ENCODE results near the gene CIRBP. TPM values are rescaled to one million over a fixed set of nuclear protein-coding genes. Genes with fewer than 3 reads are reported as not detected.
A peak's percentile ranks its signal among the peaks of the same experiment; 100 is the strongest.

CIRBP gene
- polyA plus RNA-seq, 1 donor: 564 TPM

GRCh38 chr19:1249990-1250436 is 19.1 kb upstream of the CIRBP start:
- peak overlapping the region; percentile 86 for H3K4me3 ChIP-seq (ENCODE audit: low read length)
- H3K36me3 ChIP-seq (ENCODE audit: control insufficient read depth, insufficient read depth, low read length): peaks cover 27% of the 10 kb centered on the region
- H3K4me1 ChIP-seq (ENCODE audit: control insufficient read depth, insufficient read depth, low read length): peaks cover 41% of the 10 kb centered on the region
- no peak for DNase-seq
- no peaks in the 10 kb centered on the region for H3K27me3 ChIP-seq (ENCODE audit: control insufficient read depth, insufficient read depth, low read length)
- peaks cover 2% of the 10 kb centered on the region for H3K9me3 ChIP-seq (ENCODE audit: control insufficient read depth, low read depth, low read length)
- no CpG with 5 or more reads among the region's 67 CpGs for WGBS (ENCODE audit: insufficient coverage, low lambda C conversion rate)
- H3K27ac ChIP-seq (ENCODE audit: low read length): peak overlapping the region; percentile 87

GRCh38 chr19:1250437-1251260 is 18.5 kb upstream of the CIRBP start:
- Histone ChIP-seq H3K9me3 (ENCODE audit: control insufficient read depth, low read depth, low read length) (peaks cover 8% of the 10 kb centered on the region), H3K36me3 (ENCODE audit: control insufficient read depth, insufficient read depth, low read length) (peaks cover 33% of the 10 kb centered on the region), H3K4me1 (ENCODE audit: control insufficient read depth, insufficient read depth, low read length) (peaks cover 41% of the 10 kb centered on the region), H3K4me3 (ENCODE audit: low read length) (peak overlapping the region; percentile 86), H3K27me3 (ENCODE audit: control insufficient read depth, insufficient read depth, low read length) (no peaks in the 10 kb centered on the region), H3K27ac (ENCODE audit: low read length) (peak overlapping the region; percentile 99)
- no CpG with 5 or more reads among the region's 90 CpGs for WGBS (ENCODE audit: insufficient coverage, low lambda C conversion rate)
- peak in 1 of 2 donors; percentile 70 for DNase-seq

GRCh38 chr19:1251330-1252220 is 17.6 kb upstream of the CIRBP start:
- no CpG with 5 or more reads among the region's 41 CpGs for WGBS (ENCODE audit: insufficient coverage, low lambda C conversion rate)
- Histone ChIP-seq H3K4me1 (ENCODE audit: control insufficient read depth, insufficient read depth, low read length) (peaks cover 39% of the 10 kb centered on the region), H3K27ac (ENCODE audit: low read length) (peak overlapping the region; percentile 99), H3K4me3 (ENCODE audit: low read length) (peak overlapping the region; percentile 79), H3K9me3 (ENCODE audit: control insufficient read depth, low read depth, low read length) (peaks cover 8% of the 10 kb centered on the region), H3K36me3 (ENCODE audit: control insufficient read depth, insufficient read depth, low read length) (peaks cover 41% of the 10 kb centered on the region), H3K27me3 (ENCODE audit: control insufficient read depth, insufficient read depth, low read length) (no peaks in the 10 kb centered on the region)
- DNase-seq: peak; percentile 83 to 89

- peak; percentile 79 to 90 for DNase-seq
- H3K36me3 ChIP-seq (ENCODE audit: control insufficient read depth, insufficient read depth, low read length): peaks cover 48% of the 10 kb centered on the region
- H3K4me1 ChIP-seq (ENCODE audit: control insufficient read depth, insufficient read depth, low read length): peaks cover 43% of the 10 kb centered on the region
These were observed 16.8 kb upstream of the CIRBP start for GRCh38 chr19:1252221-1252820.

GRCh38 chr19:1252821-1253513 is 16.2 kb upstream of the CIRBP start:
- Histone ChIP-seq H3K36me3 (ENCODE audit: control insufficient read depth, insufficient read depth, low read length) (peaks cover 55% of the 10 kb centered on the region), H3K27ac (ENCODE audit: low read length) (peak overlapping the region; percentile 99), H3K4me3 (ENCODE audit: low read length) (peak overlapping the region; percentile 79), H3K4me1 (ENCODE audit: control insufficient read depth, insufficient read depth, low read length) (peaks cover 43% of the 10 kb centered on the region), H3K27me3 (ENCODE audit: control insufficient read depth, insufficient read depth, low read length) (no peaks in the 10 kb centered on the region), H3K9me3 (ENCODE audit: control insufficient read depth, low read depth, low read length) (peaks cover 12% of the 10 kb centered on the region)
- peak; percentile 87 to 94 for DNase-seq
- no CpG with 5 or more reads among the region's 26 CpGs for WGBS (ENCODE audit: insufficient coverage, low lambda C conversion rate)

More at GRCh38 chr19:1252221-1252820, 16.8 kb upstream of the CIRBP start:
- Histone ChIP-seq H3K27me3 (ENCODE audit: control insufficient read depth, insufficient read depth, low read length) (no peaks in the 10 kb centered on the region), H3K4me3 (ENCODE audit: low read length) (peak overlapping the region; percentile 79), H3K9me3 (ENCODE audit: control insufficient read depth, low read depth, low read length) (peaks cover 11% of the 10 kb centered on the region), H3K27ac (ENCODE audit: low read length) (peak overlapping the region; percentile 99)
- WGBS (ENCODE audit: insufficient coverage, low lambda C conversion rate): no CpG with 5 or more reads among the region's 30 CpGs

GRCh38 chr19:1253514-1254080 is 15.5 kb upstream of the CIRBP start:
- DNase-seq: peak; percentile 92 to 97
- no CpG with 5 or more reads among the region's 23 CpGs for WGBS (ENCODE audit: insufficient coverage, low lambda C conversion rate)
- Histone ChIP-seq H3K9me3 (ENCODE audit: control insufficient read depth, low read depth, low read length) (peaks cover 12% of the 10 kb centered on the region), H3K4me1 (ENCODE audit: control insufficient read depth, insufficient read depth, low read length) (peaks cover 48% of the 10 kb centered on the region), H3K27ac (ENCODE audit: low read length) (peak overlapping the region; percentile 99), H3K4me3 (ENCODE audit: low read length) (peak overlapping the region; percentile 79), H3K27me3 (ENCODE audit: control insufficient read depth, insufficient read depth, low read length) (no peaks in the 10 kb centered on the region), H3K36me3 (ENCODE audit: control insufficient read depth, insufficient read depth, low read length) (peaks cover 60% of the 10 kb centered on the region)

- no peak for DNase-seq
- Histone ChIP-seq H3K36me3 (ENCODE audit: control insufficient read depth, insufficient read depth, low read length) (peaks cover 64% of the 10 kb centered on the region), H3K4me3 (ENCODE audit: low read length) (peak overlapping the region; percentile 79), H3K9me3 (ENCODE audit: control insufficient read depth, low read depth, low read length) (peaks cover 12% of the 10 kb centered on the region), H3K4me1 (ENCODE audit: control insufficient read depth, insufficient read depth, low read length) (peaks cover 54% of the 10 kb centered on the region), H3K27ac (ENCODE audit: low read length) (peak overlapping the region; percentile 99), H3K27me3 (ENCODE audit: control insufficient read depth, insufficient read depth, low read length) (no peaks in the 10 kb centered on the region)
- no CpG with 5 or more reads among the region's 37 CpGs for WGBS (ENCODE audit: insufficient coverage, low lambda C conversion rate)
These were observed 15.0 kb upstream of the CIRBP start for GRCh38 chr19:1254081-1254527.

GRCh38 chr19:1254530-1255185 is 14.5 kb upstream of the CIRBP start:
- peaks cover 64% of the 10 kb centered on the region for H3K36me3 ChIP-seq (ENCODE audit: control insufficient read depth, insufficient read depth, low read length)

More at GRCh38 chr19:1254530-1255185, 14.5 kb upstream of the CIRBP start:
- WGBS (ENCODE audit: insufficient coverage, low lambda C conversion rate): no CpG with 5 or more reads among the region's 20 CpGs
- Histone ChIP-seq H3K27me3 (ENCODE audit: control insufficient read depth, insufficient read depth, low read length) (no peaks in the 10 kb centered on the region), H3K9me3 (ENCODE audit: control insufficient read depth, low read depth, low read length) (peaks cover 12% of the 10 kb centered on the region), H3K4me1 (ENCODE audit: control insufficient read depth, insufficient read depth, low read length) (peaks cover 59% of the 10 kb centered on the region), H3K27ac (ENCODE audit: low read length) (peak overlapping the region; percentile 56), H3K4me3 (ENCODE audit: low read length) (no peak overlapping the region)
- no peak for DNase-seq
